Measurements from ENCODE around the gene DNTT.

Gene DNTT

GRCh38 chr10:96377816-96378294 is 73.6 kb downstream of the DNTT start:
- DNase-seq (ENCODE audit: low read depth in 2 of 2), result no peak

GRCh38 chr10:96378741-96379140 is 74.5 kb downstream of the DNTT start:
- no peak for DNase-seq (ENCODE audit: low read depth in 2 of 2)

- no peak for DNase-seq (ENCODE audit: low read depth in 2 of 2)
Measured at GRCh38 chr10:96379758-96380157, 75.5 kb downstream of the DNTT start.

- no peak for DNase-seq (ENCODE audit: low read depth in 2 of 2)
Measured at GRCh38 chr10:96380821-96381220, 76.6 kb downstream of the DNTT start.

GRCh38 chr10:96384506-96384905 is 80.3 kb downstream of the DNTT start:
- DNase-seq (ENCODE audit: low read depth in 2 of 2), result no peak

GRCh38 chr10:96387161-96387560 is 82.9 kb downstream of the DNTT start:
- no peak for DNase-seq (ENCODE audit: low read depth in 2 of 2)

- DNase-seq (ENCODE audit: low read depth in 2 of 2), result no peak
Measured at GRCh38 chr10:96387601-96388000, 83.4 kb downstream of the DNTT start.

All from stimulated activated CD4-positive, alpha-beta T cell treated with anti-CD3 and anti-CD28 coated beads, Interleukin-15, amount 100 ng/mL, for 48 hours (primary cell).